ENCODE measurements around the gene RNF40.

Gene RNF40

GRCh38 chr16:30722443-30722842, 39.7 kb upstream of the RNF40 start:
- no peak for DNase-seq (ENCODE audit: low read depth)
- no peak overlapping the region for H3K4me3 ChIP-seq (ENCODE audit: low read depth, low read length)
- TF ChIP-seq, protein P1, sequence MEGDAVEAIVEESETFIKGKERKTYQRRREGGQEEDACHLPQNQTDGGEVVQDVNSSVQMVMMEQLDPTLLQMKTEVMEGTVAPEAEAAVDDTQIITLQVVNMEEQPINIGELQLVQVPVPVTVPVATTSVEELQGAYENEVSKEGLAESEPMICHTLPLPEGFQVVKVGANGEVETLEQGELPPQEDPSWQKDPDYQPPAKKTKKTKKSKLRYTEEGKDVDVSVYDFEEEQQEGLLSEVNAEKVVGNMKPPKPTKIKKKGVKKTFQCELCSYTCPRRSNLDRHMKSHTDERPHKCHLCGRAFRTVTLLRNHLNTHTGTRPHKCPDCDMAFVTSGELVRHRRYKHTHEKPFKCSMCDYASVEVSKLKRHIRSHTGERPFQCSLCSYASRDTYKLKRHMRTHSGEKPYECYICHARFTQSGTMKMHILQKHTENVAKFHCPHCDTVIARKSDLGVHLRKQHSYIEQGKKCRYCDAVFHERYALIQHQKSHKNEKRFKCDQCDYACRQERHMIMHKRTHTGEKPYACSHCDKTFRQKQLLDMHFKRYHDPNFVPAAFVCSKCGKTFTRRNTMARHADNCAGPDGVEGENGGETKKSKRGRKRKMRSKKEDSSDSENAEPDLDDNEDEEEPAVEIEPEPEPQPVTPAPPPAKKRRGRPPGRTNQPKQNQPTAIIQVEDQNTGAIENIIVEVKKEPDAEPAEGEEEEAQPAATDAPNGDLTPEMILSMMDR (conservative IDR thresholded peaks at IDR 0.05; ENCODE audit: low read depth, low read length) = no peak

DNA sequence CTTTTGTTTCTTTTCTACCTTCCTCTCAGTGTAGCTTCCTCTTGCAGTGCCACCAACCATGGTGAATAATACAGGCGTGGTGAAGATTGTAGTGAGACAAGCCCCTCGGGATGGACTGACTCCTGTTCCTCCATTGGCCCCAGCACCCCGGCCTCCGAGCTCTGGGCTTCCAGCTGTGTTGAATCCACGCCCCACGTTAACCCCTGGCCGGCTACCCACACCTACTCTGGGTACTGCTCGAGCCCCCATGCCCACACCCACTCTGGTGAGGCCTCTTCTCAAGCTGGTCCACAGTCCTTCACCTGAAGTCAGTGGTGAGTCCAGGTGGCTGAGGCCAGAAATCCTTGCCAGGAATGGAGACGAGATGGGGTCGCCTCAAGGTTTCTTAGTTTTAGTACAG, 39.2 kb upstream of the RNF40 start:
- no peak overlapping the region for H3K4me3 ChIP-seq (ENCODE audit: low read depth, low read length)
- no peak for DNase-seq (ENCODE audit: low read depth)
- TF ChIP-seq, protein P1 (conservative IDR thresholded peaks at IDR 0.05; ENCODE audit: low read depth, low read length) = no peak

- H3K4me3 ChIP-seq (ENCODE audit: low read depth, low read length) = no peak overlapping the region
- DNase-seq (ENCODE audit: low read depth) = no peak
- TF ChIP-seq, protein P1 (conservative IDR thresholded peaks at IDR 0.05; ENCODE audit: low read depth, low read length) = no peak
These were observed 38.3 kb upstream of the RNF40 start for GRCh38 chr16:30723725-30724355.

DNA sequence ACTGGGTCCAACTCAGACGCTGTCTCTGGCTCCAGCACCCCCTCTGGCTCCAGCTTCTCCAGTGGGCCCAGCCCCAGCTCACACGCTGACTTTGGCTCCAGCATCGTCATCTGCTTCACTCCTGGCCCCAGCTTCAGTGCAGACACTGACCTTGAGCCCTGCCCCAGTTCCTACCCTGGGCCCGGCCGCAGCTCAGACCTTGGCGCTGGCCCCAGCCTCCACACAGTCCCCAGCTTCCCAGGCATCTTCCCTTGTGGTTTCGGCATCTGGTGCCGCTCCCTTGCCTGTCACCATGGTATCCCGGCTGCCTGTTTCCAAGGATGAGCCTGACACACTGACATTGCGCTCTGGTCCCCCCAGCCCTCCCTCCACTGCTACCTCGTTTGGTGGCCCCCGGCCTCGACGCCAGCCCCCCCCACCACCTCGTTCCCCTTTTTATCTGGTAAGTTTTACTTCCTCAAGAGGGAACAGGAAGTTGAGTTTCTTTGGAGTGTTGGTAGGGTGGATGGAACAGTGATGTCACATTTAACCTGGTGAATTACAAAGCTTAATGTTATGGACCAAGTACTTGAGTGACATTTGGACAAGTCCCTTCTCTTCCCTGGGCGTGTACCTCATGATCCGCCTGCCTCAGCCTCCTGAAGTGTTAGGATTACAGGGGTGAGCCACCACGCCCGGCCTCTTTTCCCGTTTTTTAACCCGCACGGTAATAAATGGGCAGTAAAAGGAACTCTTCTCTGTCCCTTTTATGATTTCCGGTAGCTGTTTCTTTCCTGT, 37.3 kb upstream of the RNF40 start:
- TF ChIP-seq, protein P1 (conservative IDR thresholded peaks at IDR 0.05; ENCODE audit: low read depth, low read length) = no peak
- DNase-seq (ENCODE audit: low read depth) = no peak

DNA sequence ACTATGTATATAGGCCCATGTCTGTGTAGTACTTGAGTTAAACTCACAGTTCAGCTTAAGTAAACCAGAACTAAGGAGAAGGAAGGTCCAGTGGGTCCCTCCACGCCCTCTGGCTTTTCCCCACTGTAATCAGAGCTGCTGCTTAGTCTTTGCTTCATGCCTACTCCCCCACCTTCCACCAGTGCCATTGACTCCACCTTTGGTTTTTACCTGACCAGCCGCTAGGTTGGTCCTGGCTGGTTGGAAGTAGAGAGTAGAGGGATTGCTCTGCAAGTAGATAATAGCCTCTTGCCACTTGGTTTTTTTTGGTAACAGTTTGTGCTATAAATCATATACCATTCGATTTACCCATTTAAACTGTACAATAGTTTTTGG, 36.7 kb upstream of the RNF40 start:
- TF ChIP-seq, protein P1 (conservative IDR thresholded peaks at IDR 0.05; ENCODE audit: low read depth, low read length) = no peak
- DNase-seq (ENCODE audit: low read depth) = no peak
- no peak overlapping the region for H3K4me3 ChIP-seq (ENCODE audit: low read depth, low read length)

More for the DNA sequence above, 37.3 kb upstream of the RNF40 start:
- H3K4me3 ChIP-seq (ENCODE audit: low read depth, low read length) = no peak overlapping the region

GRCh38 chr16:30728321-30728720, 33.8 kb upstream of the RNF40 start:
- TF ChIP-seq, protein P1 (conservative IDR thresholded peaks at IDR 0.05; ENCODE audit: low read depth, low read length) = no peak
- no peak for DNase-seq (ENCODE audit: low read depth)
- no peak overlapping the region for H3K4me3 ChIP-seq (ENCODE audit: low read depth, low read length)
